GM06990 (cell line): ENCODE measurements around the gene NUP42.

Source experiments
- DNase-seq: peaks from one replicate; pipeline ENCODE4 v3.0.0-alpha.2; 2011; ENCODE audit not compliant: insufficient read length; ENCODE audit errors: extremely low read depth
- H3K27me3 ChIP-seq: replicated peaks from 2 replicates; pipeline ENCODE4 v1.6.0; 2011; ENCODE audit warnings: low read length; ENCODE audit not compliant: control insufficient read depth, insufficient read depth
- H3K36me3 ChIP-seq: 2 replicates; pipeline ENCODE4 v1.5.1; 2011; ENCODE audit warnings: low read length; ENCODE audit not compliant: control insufficient read depth, insufficient read depth
- H3K4me3 ChIP-seq: replicated peaks from 2 replicates; pipeline ENCODE4 v1.5.1; 2011; ENCODE audit warnings: low read depth, mild to moderate bottlenecking, control low read depth, low read length
- CTCF ChIP-seq: IDR thresholded peaks from 2 replicates; pipeline ENCODE4 v1.5.1; 2011; ENCODE audit warnings: low read length, control low read depth, mild to moderate bottlenecking, inconsistent platforms; ENCODE audit not compliant: insufficient read depth, poor library complexity, severe bottlenecking

NUP42 gene

GRCh38 chr7:23247046-23247602 is 65.3 kb downstream of the NUP42 start:
- Histone ChIP-seq H3K4me3 (no peak overlapping the region), H3K36me3 (no peaks in the 10 kb centered on the region), H3K27me3 (no peaks in the 10 kb centered on the region; the same call in 1 of the 2 replicates)
- no peak for DNase-seq
- no peak for TF ChIP-seq CTCF

DNA sequence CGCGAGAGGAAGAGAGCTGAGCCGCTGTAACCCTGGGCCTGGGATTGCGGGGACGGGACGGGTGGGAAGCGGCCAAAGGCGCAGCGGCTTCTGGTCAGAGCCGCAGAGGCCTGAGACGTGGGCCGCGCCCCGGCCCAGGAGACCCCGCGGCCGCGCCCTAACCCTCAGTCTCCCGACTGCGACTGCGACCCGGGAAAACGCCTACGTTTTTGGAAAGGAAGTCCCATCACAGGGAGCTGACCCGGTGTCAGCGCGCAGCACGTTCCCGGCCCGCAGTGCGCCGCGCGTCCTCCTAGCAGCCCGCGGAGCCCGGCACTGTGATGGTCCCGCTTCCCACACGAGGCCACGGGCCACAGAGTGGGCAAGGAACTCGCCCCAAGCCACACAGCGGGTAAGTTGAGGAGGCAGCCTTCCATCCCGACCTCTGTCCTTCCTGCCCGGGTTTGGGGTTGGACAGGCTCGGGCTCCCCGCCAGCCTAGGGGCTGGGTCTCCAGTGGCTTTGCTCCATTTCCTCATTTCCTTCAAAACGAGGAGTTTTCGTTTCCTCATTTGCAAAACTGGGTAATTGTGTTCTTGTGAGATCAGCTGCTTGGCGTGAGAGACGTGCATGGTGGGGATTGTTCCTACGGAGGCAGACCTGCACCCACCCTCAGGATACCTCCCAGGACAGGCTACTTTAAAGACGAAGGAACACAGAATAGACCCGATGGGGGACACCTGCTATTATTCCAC is 65.9 kb downstream of the NUP42 start:
- no peak for DNase-seq
- H3K27me3 ChIP-seq = no peaks in the 10 kb centered on the region; the same call in 1 of the 2 replicates

GRCh38 chr7:23249486-23249885 is 67.6 kb downstream of the NUP42 start:
- Histone ChIP-seq H3K36me3 (no peaks in the 10 kb centered on the region), H3K4me3 (no peak overlapping the region), H3K27me3 (no peaks in the 10 kb centered on the region; the same call in 1 of the 2 replicates)
- no peak for DNase-seq
- no peak for TF ChIP-seq CTCF

More for the DNA sequence above, 65.9 kb downstream of the NUP42 start:
- Histone ChIP-seq H3K36me3 (no peaks in the 10 kb centered on the region), H3K4me3 (no peak overlapping the region)
- no peak for TF ChIP-seq CTCF
